Lower leg skin (tissue), 4 donors: ENCODE measurements around the gene PBX1. TPM values are rescaled to one million over a fixed set of nuclear protein-coding genes. Genes with fewer than 3 reads are reported as not detected.

Source experiments
- DNase-seq, 2 donors: peaks; one replicate each; pipeline ENCODE4 v3.0.0-alpha.2; 2019; ENCODE audit warnings: low spot score in 2 of 2
- H3K4me3 ChIP-seq: fragments of 200-600 bp; sonication (generic); 2 replicates; pipeline ENCODE4 v1.5.1; 2017; ENCODE audit warnings: mild to moderate bottlenecking, low read depth; ENCODE audit not compliant: poor library complexity, severe bottlenecking
- CTCF ChIP-seq, 3 donors: fragments of 450-650 bp; IDR thresholded peaks; one replicate each; pipeline ENCODE4 v1.5.1; 2016; ENCODE audit warnings: antibody characterized with exemption in 3 of 3, mild to moderate bottlenecking in 3 of 3, moderate library complexity in 2 of 3
- POLR2A ChIP-seq, 2 donors: fragments of 450-650 bp; IDR thresholded peaks; one replicate each; pipeline ENCODE4 v1.6.1; 2016 to 2017; ENCODE audit warnings: antibody characterized with exemption in 2 of 2, mild to moderate bottlenecking in 1 of 2, moderate library complexity in 1 of 2
- WGBS, 2 donors: methylation state at CpG; one replicate each; pipeline ENCODE4 v1.1.5; 2018; 5-methylcytosine and 5-hydroxymethylcytosine counted together
- intact Hi-C: fragments of 100-400 bp; cut with DNase I; formaldehyde crosslinking; loops from one replicate; pipeline ENCODE4 v1.15.0; 2023; ENCODE audit warnings: low total_unique reads
- total RNA-seq, 4 donors: library from RNA; depleted of rRNA; stranded (reverse); fragments of >200 nt; gene quantifications; one replicate each; pipeline ENCODE4 v1.1.0, GENCODE V29; 2016

The PBX1 gene
- total RNA-seq, 4 donors from 2014 or later: 10.0 to 24.1 (median 15.4) TPM

GRCh38 chr1:164843743-164844500, 284.9 kb downstream of the PBX1 start:
- intact Hi-C loops: no loop called here
- H3K4me3 ChIP-seq: no peak overlapping the region
- WGBS, 2 donors: 93 to 98% methylated on average over 3 of the region's 3 CpGs
- DNase-seq: no peak
- TF ChIP-seq POLR2A (IDR thresholded peaks at IDR 0.05) (no peak), CTCF (IDR thresholded peaks at IDR 0.05) (no peak)

- WGBS, 2 donors: 86 to 90% methylated on average over 13 of the region's 13 CpGs
Observed at GRCh38 chr1:164846731-164847691, 288.0 kb downstream of the PBX1 start.

GRCh38 chr1:164853146-164853545, 294.2 kb downstream of the PBX1 start:
- intact Hi-C loops: no loop called here
- DNase-seq: no peak
- no peak overlapping the region for H3K4me3 ChIP-seq
- TF ChIP-seq CTCF (IDR thresholded peaks at IDR 0.05) (no peak), POLR2A (IDR thresholded peaks at IDR 0.05) (no peak)
- 97 to 98% methylated on average over 2 of the region's 2 CpGs for WGBS, 2 donors

More at GRCh38 chr1:164846731-164847691, 288.0 kb downstream of the PBX1 start:
- no peak for DNase-seq
- no peak overlapping the region for H3K4me3 ChIP-seq
- intact Hi-C loops: no loop called here
- TF ChIP-seq POLR2A (IDR thresholded peaks at IDR 0.05) (no peak), CTCF (IDR thresholded peaks at IDR 0.05) (no peak)

GRCh38 chr1:164855716-164856329, 296.8 kb downstream of the PBX1 start:
- 58 to 74% methylated on average over 2 of the region's 2 CpGs for WGBS, 2 donors
- H3K4me3 ChIP-seq: no peak overlapping the region
- intact Hi-C loops: no loop called here
- TF ChIP-seq CTCF (IDR thresholded peaks at IDR 0.05) (no peak), POLR2A (IDR thresholded peaks at IDR 0.05) (no peak)
- DNase-seq: no peak

- TF ChIP-seq POLR2A (IDR thresholded peaks at IDR 0.05): no peak
- no peak for TF ChIP-seq CTCF (IDR thresholded peaks at IDR 0.05)
- WGBS, 2 donors: 96% methylated on average over 2 of the region's 2 CpGs
- intact Hi-C loops: no loop called here
- DNase-seq: no peak
- H3K4me3 ChIP-seq: no peak overlapping the region
Observed at GRCh38 chr1:164856381-164856780, 297.4 kb downstream of the PBX1 start.
